D341Med (cell line): Measurements from ENCODE around the gene TMEM263.
"Not testable (repeated sequence)": the region's sequence is repeated elsewhere in the genome, so short reads cannot be mapped to it uniquely, and the experiment has no call there.

Experiments
- DNase-seq: peaks from one replicate; pipeline ENCODE4 v3.0.0; 2012; ENCODE audit warnings: low spot score

Gene TMEM263

DNA sequence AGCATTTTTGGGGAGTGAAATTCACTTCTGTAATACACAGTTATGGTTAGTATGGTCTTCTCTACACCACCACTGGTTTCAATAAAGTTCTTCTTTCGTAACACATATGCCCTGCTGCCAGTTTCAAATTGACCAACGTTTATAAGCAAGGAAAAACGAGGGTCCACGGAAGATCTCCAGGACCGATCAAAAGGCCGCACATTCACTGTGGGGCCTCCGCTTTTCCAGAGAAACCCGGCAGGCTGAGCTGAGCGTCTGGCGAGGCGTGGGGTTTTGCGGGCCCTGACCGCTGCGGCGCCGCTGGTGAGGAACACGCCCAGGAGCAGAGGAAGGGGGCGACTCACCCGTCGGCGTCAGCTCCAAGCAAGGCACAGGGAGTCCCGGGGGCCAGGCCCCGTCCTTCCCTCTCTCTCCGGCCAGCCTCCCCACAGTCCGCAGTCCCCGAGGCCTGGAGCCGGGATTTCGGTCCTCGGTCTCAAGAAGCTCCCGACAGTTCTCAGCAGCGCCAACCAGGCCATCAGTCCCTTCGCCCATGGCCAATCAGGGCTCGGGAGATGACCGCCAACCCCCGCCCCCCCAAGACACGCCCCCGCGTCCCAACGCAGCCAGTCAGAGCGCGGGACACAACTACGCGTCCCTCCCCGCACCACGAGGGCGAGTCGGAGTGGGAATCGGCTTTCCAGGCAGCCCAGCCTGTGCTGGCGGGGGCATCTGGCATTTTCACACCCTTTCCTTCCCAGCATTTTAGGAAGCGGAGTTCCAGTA, 31.1 kb downstream of the TMEM263 start, which contains the start of gene MTERF2:
Gene MTERF2, minus strand, starts transcription at position 522 of the 765 bp plus-strand sequence. CDS start 8,432 bp downstream, outside the sequence.
- peak; percentile 98 for DNase-seq

DNA sequence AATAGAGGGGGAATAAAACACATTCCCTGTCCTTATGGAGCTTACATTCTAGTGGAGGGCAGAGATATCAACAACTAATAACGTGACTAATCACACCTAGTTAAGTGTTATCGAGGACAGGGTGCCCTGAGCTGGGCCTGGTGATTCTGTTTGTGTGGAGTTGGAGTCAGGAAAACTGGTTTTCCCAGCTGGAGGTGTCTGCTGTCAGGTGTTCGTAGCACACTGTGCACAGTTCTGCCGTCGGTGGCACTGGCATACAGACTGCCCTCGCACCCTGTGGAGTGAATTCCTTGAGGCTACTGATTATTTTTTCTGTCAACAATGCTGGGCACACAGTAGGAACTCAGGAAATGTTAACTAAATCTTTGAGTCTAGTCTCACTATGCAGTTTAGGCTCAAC, 32.1 kb downstream of the TMEM263 start:
- DNase-seq, result no peak

- no peak for DNase-seq
These were observed 39.0 kb downstream of the TMEM263 start for GRCh38 chr12:106994579-106995220.

- not testable (repeated sequence) for DNase-seq
These were observed 40.4 kb downstream of the TMEM263 start for GRCh38 chr12:106996102-106996501.

DNA sequence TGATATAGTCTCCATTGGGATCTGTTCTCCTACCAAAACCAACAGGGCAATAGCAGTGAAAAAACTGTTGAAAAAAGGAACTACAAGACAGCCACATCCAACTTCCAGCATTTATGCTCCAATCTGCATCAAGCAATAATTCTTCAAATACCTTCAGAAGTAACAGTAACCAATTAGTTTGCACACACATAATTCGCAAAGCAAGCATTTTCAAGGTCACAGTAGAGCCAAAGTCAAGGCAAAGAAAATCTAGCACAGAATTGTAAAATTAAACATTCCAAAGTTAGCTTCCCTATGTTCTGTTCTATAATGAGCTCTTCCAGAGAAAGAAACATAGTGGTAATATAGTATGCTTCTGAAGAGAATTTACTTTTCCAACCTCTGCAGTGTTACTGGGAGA, 42.2 kb downstream of the TMEM263 start:
- DNase-seq, result no peak

DNA sequence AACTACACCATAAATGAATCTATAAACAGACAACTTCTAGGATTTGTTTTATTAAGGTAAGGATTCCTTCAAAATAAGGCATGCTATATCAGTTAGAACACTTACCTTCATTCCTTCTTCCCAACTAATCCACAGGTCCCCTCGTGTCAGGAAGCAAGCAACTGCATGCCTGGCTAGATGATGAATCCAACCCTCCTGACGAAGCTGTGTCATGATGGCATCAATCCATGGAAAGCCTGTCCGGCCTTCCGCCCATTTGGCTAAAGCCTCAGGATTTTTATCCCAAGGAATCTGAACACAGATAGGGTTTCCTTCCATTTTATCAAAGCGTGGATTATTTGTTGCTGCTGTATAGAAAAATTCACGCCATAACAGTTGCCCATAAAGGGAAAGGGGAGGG, 43.7 kb downstream of the TMEM263 start:
- DNase-seq, result no peak

GRCh38 chr12:107002665-107003064, 47.0 kb downstream of the TMEM263 start:
- not testable (repeated sequence) for DNase-seq

DNA sequence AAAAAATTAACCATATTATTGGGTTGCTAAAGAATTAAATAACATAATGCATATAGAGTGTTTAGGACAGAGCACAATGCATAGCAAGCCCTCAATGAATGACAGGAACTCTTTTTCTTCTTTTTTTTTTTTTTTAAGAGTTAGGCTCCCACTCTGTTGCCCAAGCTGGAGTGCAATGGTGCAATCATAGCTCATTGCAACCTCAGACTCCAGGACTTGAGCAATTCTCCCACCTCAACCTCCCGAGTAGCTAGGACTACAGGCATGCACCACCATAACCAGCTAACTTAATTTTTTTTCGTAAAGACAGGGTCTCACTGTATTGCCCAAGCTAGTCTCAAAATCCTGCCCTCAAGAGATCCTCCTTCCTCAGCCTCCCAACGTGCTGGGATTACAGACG, 51.7 kb downstream of the TMEM263 start:
- DNase-seq, result no peak

GRCh38 chr12:107011519-107011918, 55.8 kb downstream of the TMEM263 start:
- DNase-seq, result no peak

- DNase-seq, result no peak
These were observed 57.2 kb downstream of the TMEM263 start for GRCh38 chr12:107012736-107013425.

GRCh38 chr12:107014055-107014454, 58.3 kb downstream of the TMEM263 start:
- DNase-seq, result peak; percentile 30

GRCh38 chr12:107017042-107017441, 61.3 kb downstream of the TMEM263 start:
- DNase-seq, result no peak

GRCh38 chr12:107019546-107019945, 63.8 kb downstream of the TMEM263 start:
- no peak for DNase-seq
